Esophagus muscularis mucosa (tissue), 4 donors: Measurements from ENCODE around the gene CENPE.
"Not testable (repeated sequence)": the region's sequence is repeated elsewhere in the genome, so short reads cannot be mapped to it uniquely, and the experiment has no call there.

Experiments
- CTCF ChIP-seq, 3 experiments: fragments of 200-600 bp in 2 of 3; fragments of 450-650 bp in 1 of 3; sonication (generic) in 2 of 3; IDR thresholded peaks; one replicate each; pipeline ENCODE4 v1.5.1; 2017 to 2019; ENCODE audit warnings: antibody characterized with exemption in 3 of 3, mild to moderate bottlenecking in 2 of 3, moderate library complexity in 1 of 3
- EP300 ChIP-seq: sonication (generic); formaldehyde crosslinking; IDR thresholded peaks from one replicate; pipeline ENCODE4 v1.6.1; 2017; ENCODE audit warnings: antibody characterized with exemption
- POLR2A ChIP-seq: fragments of 450-650 bp; IDR thresholded peaks from one replicate; pipeline ENCODE4 v1.6.1; 2017; ENCODE audit warnings: antibody characterized with exemption, moderate library complexity, mild to moderate bottlenecking, low read depth
- POLR2AphosphoS5 ChIP-seq, 2 donors: sonication (generic); formaldehyde crosslinking; IDR thresholded peaks; one replicate each; pipeline ENCODE4 v1.6.1; 2017; ENCODE audit warnings: antibody characterized with exemption in 2 of 2

DNA sequence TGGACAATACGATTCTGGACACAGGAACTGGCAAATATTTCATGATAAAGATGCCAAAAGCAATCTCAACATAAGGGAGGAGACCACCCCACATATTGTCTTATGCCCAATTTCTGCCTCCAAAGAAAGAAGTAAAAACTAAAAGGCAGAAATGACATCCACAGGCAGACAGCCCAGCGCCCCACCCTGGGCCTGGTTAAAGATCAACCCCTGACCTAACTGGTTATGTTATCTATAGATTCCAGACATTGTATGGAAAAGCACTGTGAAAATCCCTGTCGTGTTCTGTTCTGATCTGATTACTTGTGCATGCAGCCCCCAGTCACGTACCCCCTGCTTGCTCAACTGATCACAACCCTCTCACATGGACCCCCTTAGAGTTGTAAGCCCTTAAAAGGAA, 25.4 kb upstream of the CENPE start:
- not testable (repeated sequence) for TF ChIP-seq CTCF (IDR thresholded peaks at IDR 0.05); POLR2A; POLR2AphosphoS5 (IDR thresholded peaks at IDR 0.05); EP300
